HG03045 (cell line): ENCODE data around the gene GPR65.
"Not testable (repeated sequence)": the region's sequence is repeated elsewhere in the genome, so short reads cannot be mapped to it uniquely, and the experiment has no call there.

ENCODE experiments used
- ATAC-seq: cut with Tn5 transposase; IDR thresholded peaks from one replicate; pipeline ENCODE4 v1.9.1; 2021; ENCODE audit warnings: mild to moderate bottlenecking, moderate library complexity; ENCODE audit not compliant: unreplicated experiment

The GPR65 gene

GRCh38 chr14:88003425-88003824 lies 1.5 kb upstream of the GPR65 start:
- no peak for ATAC-seq

- no peak for ATAC-seq
Observed at GRCh38 chr14:88004506-88005036, 364 bp upstream of the GPR65 start.

- peak; percentile 94 for ATAC-seq
Observed at GRCh38 chr14:88005978-88006851, 1.3 kb downstream of the GPR65 start.

- no peak for ATAC-seq
Observed at GRCh38 chr14:88007608-88008007, 2.7 kb downstream of the GPR65 start.

- no peak for ATAC-seq
Observed at GRCh38 chr14:88008039-88008742, 3.3 kb downstream of the GPR65 start.

GRCh38 chr14:88009486-88009885 lies 4.6 kb downstream of the GPR65 start:
- no peak for ATAC-seq

- ATAC-seq = no peak
Observed at GRCh38 chr14:88010331-88010730, 5.4 kb downstream of the GPR65 start.

GRCh38 chr14:88012495-88012894 lies 7.6 kb downstream of the GPR65 start:
- no peak for ATAC-seq

- peak; percentile 93 for ATAC-seq
Observed at GRCh38 chr14:88013750-88014349, 8.9 kb downstream of the GPR65 start.

GRCh38 chr14:88016768-88017167 lies 11.8 kb downstream of the GPR65 start:
- no peak for ATAC-seq

GRCh38 chr14:88017535-88017934 lies 12.6 kb downstream of the GPR65 start:
- ATAC-seq = no peak

GRCh38 chr14:88023658-88024187 lies 18.8 kb downstream of the GPR65 start:
- no peak for ATAC-seq

- ATAC-seq = not testable (repeated sequence)
Observed at GRCh38 chr14:88024252-88025086, 19.5 kb downstream of the GPR65 start.

- ATAC-seq = no peak
Observed at GRCh38 chr14:88025313-88025712, 20.4 kb downstream of the GPR65 start.

- ATAC-seq = no peak
Observed at GRCh38 chr14:88026890-88027289, 22.0 kb downstream of the GPR65 start.

- ATAC-seq = no peak
Observed at GRCh38 chr14:88029500-88029899, 24.6 kb downstream of the GPR65 start.

GRCh38 chr14:88030079-88030478 lies 25.1 kb downstream of the GPR65 start:
- ATAC-seq = no peak

GRCh38 chr14:88030892-88031291 lies 26.0 kb downstream of the GPR65 start:
- no peak for ATAC-seq

- no peak for ATAC-seq
Observed at GRCh38 chr14:88032373-88032772, 27.4 kb downstream of the GPR65 start.

- ATAC-seq = no peak
Observed at GRCh38 chr14:88034076-88034475, 29.1 kb downstream of the GPR65 start.
